ENCODE measurements around the gene FOXJ1.

FOXJ1 gene

GRCh38 chr17:76160896-76161528 is 20.0 kb upstream of the FOXJ1 start:
- no peak for DNase-seq (ENCODE audit: low read depth, low spot score)
- no CpG with 5 or more reads among the region's 8 CpGs for WGBS (ENCODE audit: insufficient coverage, insufficient read length)

GRCh38 chr17:76159157-76159556 is 18.1 kb upstream of the FOXJ1 start:
- Histone ChIP-seq H3K4me3 (ENCODE audit: low read length) (no peak overlapping the region), H3K4me1 (ENCODE audit: control insufficient read depth, insufficient read depth, low read length) (peaks cover 4% of the 10 kb centered on the region), H3K9me3 (ENCODE audit: control insufficient read depth, insufficient read depth, low read length) (no peaks in the 10 kb centered on the region), H3K27me3 (ENCODE audit: control insufficient read depth, insufficient read depth, low read length) (no peaks in the 10 kb centered on the region), H3K27ac (ENCODE audit: low read length) (no peak overlapping the region), H3K36me3 (ENCODE audit: control insufficient read depth, insufficient read depth, low read length) (no peaks in the 10 kb centered on the region)
- no CpG with 5 or more reads among the region's 9 CpGs for WGBS (ENCODE audit: insufficient coverage, insufficient read length)
- DNase-seq (ENCODE audit: low read depth, low spot score), result no peak

More at GRCh38 chr17:76160896-76161528, 20.0 kb upstream of the FOXJ1 start:
- H3K27me3 ChIP-seq (ENCODE audit: control insufficient read depth, insufficient read depth, low read length), result no peaks in the 10 kb centered on the region
- no peaks in the 10 kb centered on the region for H3K9me3 ChIP-seq (ENCODE audit: control insufficient read depth, insufficient read depth, low read length)
- no peak overlapping the region for H3K4me3 ChIP-seq (ENCODE audit: low read length)
- H3K4me1 ChIP-seq (ENCODE audit: control insufficient read depth, insufficient read depth, low read length), result peaks cover 4% of the 10 kb centered on the region
- H3K36me3 ChIP-seq (ENCODE audit: control insufficient read depth, insufficient read depth, low read length), result no peaks in the 10 kb centered on the region
- H3K27ac ChIP-seq (ENCODE audit: low read length), result no peak overlapping the region

- WGBS (ENCODE audit: insufficient coverage, insufficient read length), result no CpG with 5 or more reads among the region's 5 CpGs
- no peak for DNase-seq (ENCODE audit: low read depth, low spot score)
Measured at GRCh38 chr17:76157759-76158158, 16.7 kb upstream of the FOXJ1 start.

GRCh38 chr17:76156662-76156991 is 15.6 kb upstream of the FOXJ1 start:
- no peak overlapping the region for H3K27ac ChIP-seq (ENCODE audit: low read length)
- WGBS (ENCODE audit: insufficient coverage, insufficient read length), result no CpG with 5 or more reads among the region's 8 CpGs

More at GRCh38 chr17:76157759-76158158, 16.7 kb upstream of the FOXJ1 start:
- Histone ChIP-seq H3K4me3 (ENCODE audit: low read length) (no peak overlapping the region), H3K27ac (ENCODE audit: low read length) (no peak overlapping the region), H3K36me3 (ENCODE audit: control insufficient read depth, insufficient read depth, low read length) (no peaks in the 10 kb centered on the region), H3K4me1 (ENCODE audit: control insufficient read depth, insufficient read depth, low read length) (no peaks in the 10 kb centered on the region), H3K9me3 (ENCODE audit: control insufficient read depth, insufficient read depth, low read length) (no peaks in the 10 kb centered on the region), H3K27me3 (ENCODE audit: control insufficient read depth, insufficient read depth, low read length) (no peaks in the 10 kb centered on the region)

GRCh38 chr17:76155988-76156661 is 15.1 kb upstream of the FOXJ1 start:
- no peak overlapping the region for H3K4me3 ChIP-seq (ENCODE audit: low read length)
- no peak for DNase-seq (ENCODE audit: low read depth, low spot score)

More at GRCh38 chr17:76156662-76156991, 15.6 kb upstream of the FOXJ1 start:
- no peaks in the 10 kb centered on the region for H3K4me1 ChIP-seq (ENCODE audit: control insufficient read depth, insufficient read depth, low read length)
- H3K36me3 ChIP-seq (ENCODE audit: control insufficient read depth, insufficient read depth, low read length), result no peaks in the 10 kb centered on the region
- DNase-seq (ENCODE audit: low read depth, low spot score), result no peak
- no peaks in the 10 kb centered on the region for H3K9me3 ChIP-seq (ENCODE audit: control insufficient read depth, insufficient read depth, low read length)
- H3K27me3 ChIP-seq (ENCODE audit: control insufficient read depth, insufficient read depth, low read length), result no peaks in the 10 kb centered on the region
- H3K4me3 ChIP-seq (ENCODE audit: low read length), result no peak overlapping the region

GRCh38 chr17:76154936-76155845 is 14.1 kb upstream of the FOXJ1 start:
- Histone ChIP-seq H3K27me3 (ENCODE audit: control insufficient read depth, insufficient read depth, low read length) (no peaks in the 10 kb centered on the region), H3K4me3 (ENCODE audit: low read length) (no peak overlapping the region), H3K4me1 (ENCODE audit: control insufficient read depth, insufficient read depth, low read length) (no peaks in the 10 kb centered on the region), H3K27ac (ENCODE audit: low read length) (no peak overlapping the region), H3K36me3 (ENCODE audit: control insufficient read depth, insufficient read depth, low read length) (no peaks in the 10 kb centered on the region), H3K9me3 (ENCODE audit: control insufficient read depth, insufficient read depth, low read length) (no peaks in the 10 kb centered on the region)
- DNase-seq (ENCODE audit: low read depth, low spot score), result no peak
- no CpG with 5 or more reads among the region's 10 CpGs for WGBS (ENCODE audit: insufficient coverage, insufficient read length)

More at GRCh38 chr17:76155988-76156661, 15.1 kb upstream of the FOXJ1 start:
- Histone ChIP-seq H3K36me3 (ENCODE audit: control insufficient read depth, insufficient read depth, low read length) (no peaks in the 10 kb centered on the region), H3K9me3 (ENCODE audit: control insufficient read depth, insufficient read depth, low read length) (no peaks in the 10 kb centered on the region), H3K27me3 (ENCODE audit: control insufficient read depth, insufficient read depth, low read length) (no peaks in the 10 kb centered on the region), H3K27ac (ENCODE audit: low read length) (no peak overlapping the region), H3K4me1 (ENCODE audit: control insufficient read depth, insufficient read depth, low read length) (no peaks in the 10 kb centered on the region)
- no CpG with 5 or more reads among the region's 13 CpGs for WGBS (ENCODE audit: insufficient coverage, insufficient read length)

GRCh38 chr17:76154292-76154691 is 13.2 kb upstream of the FOXJ1 start:
- Histone ChIP-seq H3K27me3 (ENCODE audit: control insufficient read depth, insufficient read depth, low read length) (no peaks in the 10 kb centered on the region), H3K4me1 (ENCODE audit: control insufficient read depth, insufficient read depth, low read length) (no peaks in the 10 kb centered on the region), H3K27ac (ENCODE audit: low read length) (no peak overlapping the region), H3K36me3 (ENCODE audit: control insufficient read depth, insufficient read depth, low read length) (no peaks in the 10 kb centered on the region), H3K4me3 (ENCODE audit: low read length) (no peak overlapping the region), H3K9me3 (ENCODE audit: control insufficient read depth, insufficient read depth, low read length) (no peaks in the 10 kb centered on the region)
- DNase-seq (ENCODE audit: low read depth, low spot score), result no peak
- no CpG with 5 or more reads among the region's 3 CpGs for WGBS (ENCODE audit: insufficient coverage, insufficient read length)

- no peak overlapping the region for H3K27ac ChIP-seq (ENCODE audit: low read length)
- no CpG with 5 or more reads among the region's 5 CpGs for WGBS (ENCODE audit: insufficient coverage, insufficient read length)
- H3K9me3 ChIP-seq (ENCODE audit: control insufficient read depth, insufficient read depth, low read length), result no peaks in the 10 kb centered on the region
- H3K4me1 ChIP-seq (ENCODE audit: control insufficient read depth, insufficient read depth, low read length), result no peaks in the 10 kb centered on the region
- no peaks in the 10 kb centered on the region for H3K36me3 ChIP-seq (ENCODE audit: control insufficient read depth, insufficient read depth, low read length)
- no peak for DNase-seq (ENCODE audit: low read depth, low spot score)
- no peaks in the 10 kb centered on the region for H3K27me3 ChIP-seq (ENCODE audit: control insufficient read depth, insufficient read depth, low read length)
- H3K4me3 ChIP-seq (ENCODE audit: low read length), result no peak overlapping the region
Measured at GRCh38 chr17:76153640-76154039, 12.6 kb upstream of the FOXJ1 start.

- WGBS (ENCODE audit: insufficient coverage, insufficient read length), result no CpG with 5 or more reads among the region's 9 CpGs
Measured at GRCh38 chr17:76153202-76153601, 12.2 kb upstream of the FOXJ1 start.

GRCh38 chr17:76152591-76152990 is 11.5 kb upstream of the FOXJ1 start:
- Histone ChIP-seq H3K27ac (ENCODE audit: low read length) (no peak overlapping the region), H3K4me3 (ENCODE audit: low read length) (no peak overlapping the region), H3K36me3 (ENCODE audit: control insufficient read depth, insufficient read depth, low read length) (no peaks in the 10 kb centered on the region), H3K9me3 (ENCODE audit: control insufficient read depth, insufficient read depth, low read length) (no peaks in the 10 kb centered on the region), H3K27me3 (ENCODE audit: control insufficient read depth, insufficient read depth, low read length) (no peaks in the 10 kb centered on the region), H3K4me1 (ENCODE audit: control insufficient read depth, insufficient read depth, low read length) (no peaks in the 10 kb centered on the region)
- no peak for DNase-seq (ENCODE audit: low read depth, low spot score)
- no CpG with 5 or more reads among the region's 7 CpGs for WGBS (ENCODE audit: insufficient coverage, insufficient read length)

More at GRCh38 chr17:76153202-76153601, 12.2 kb upstream of the FOXJ1 start:
- Histone ChIP-seq H3K4me3 (ENCODE audit: low read length) (no peak overlapping the region), H3K9me3 (ENCODE audit: control insufficient read depth, insufficient read depth, low read length) (no peaks in the 10 kb centered on the region), H3K27ac (ENCODE audit: low read length) (no peak overlapping the region), H3K27me3 (ENCODE audit: control insufficient read depth, insufficient read depth, low read length) (no peaks in the 10 kb centered on the region), H3K36me3 (ENCODE audit: control insufficient read depth, insufficient read depth, low read length) (no peaks in the 10 kb centered on the region), H3K4me1 (ENCODE audit: control insufficient read depth, insufficient read depth, low read length) (no peaks in the 10 kb centered on the region)
- no peak for DNase-seq (ENCODE audit: low read depth, low spot score)

Data from iPS DF 6.9 (cell line).